C1 segment of cervical spinal cord (tissue), 14 donors: ENCODE data around the gene ZFYVE28.

Experiments
- DNase-seq, 14 donors: peaks; one replicate each; lab custom pipeline; 2025; lab: John Stamatoyannopoulos, UW

Gene ZFYVE28

DNA sequence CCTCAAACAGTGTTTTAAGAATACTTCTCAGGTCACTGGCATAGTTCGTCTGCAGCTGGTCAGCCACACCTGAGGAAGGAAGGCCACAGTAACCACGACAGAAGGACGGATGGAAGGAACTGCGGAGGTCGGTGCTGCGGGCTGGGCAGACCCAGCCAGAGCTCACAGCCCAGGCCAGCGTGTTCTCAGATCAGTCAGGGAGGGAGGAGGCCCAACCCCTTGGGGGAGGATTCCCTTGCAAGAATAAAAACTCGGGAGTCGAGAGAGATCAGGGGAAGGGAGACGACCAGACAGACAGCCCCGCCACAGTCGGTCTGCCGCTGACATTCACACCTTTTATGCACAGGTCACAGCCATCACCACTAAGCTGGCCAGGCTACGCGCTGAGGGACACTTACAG lies 145.2 kb downstream of the ZFYVE28 start:
- DNase-seq: no peak

DNA sequence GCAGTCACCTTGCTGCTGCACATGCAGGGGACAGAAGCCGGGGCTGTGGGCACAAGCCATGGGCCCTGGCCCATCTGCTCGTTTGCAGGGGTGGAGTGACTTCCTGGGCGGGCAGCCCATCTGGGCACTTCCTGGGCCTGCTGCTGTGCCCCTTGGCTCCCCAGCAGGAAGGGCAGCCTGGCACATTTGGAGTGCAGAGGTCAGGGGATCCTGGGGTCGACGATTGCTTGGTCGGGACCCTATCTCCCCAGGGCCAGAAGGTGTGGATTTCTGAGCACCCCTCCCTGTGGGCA lies 145.7 kb downstream of the ZFYVE28 start:
- DNase-seq: no peak

DNA sequence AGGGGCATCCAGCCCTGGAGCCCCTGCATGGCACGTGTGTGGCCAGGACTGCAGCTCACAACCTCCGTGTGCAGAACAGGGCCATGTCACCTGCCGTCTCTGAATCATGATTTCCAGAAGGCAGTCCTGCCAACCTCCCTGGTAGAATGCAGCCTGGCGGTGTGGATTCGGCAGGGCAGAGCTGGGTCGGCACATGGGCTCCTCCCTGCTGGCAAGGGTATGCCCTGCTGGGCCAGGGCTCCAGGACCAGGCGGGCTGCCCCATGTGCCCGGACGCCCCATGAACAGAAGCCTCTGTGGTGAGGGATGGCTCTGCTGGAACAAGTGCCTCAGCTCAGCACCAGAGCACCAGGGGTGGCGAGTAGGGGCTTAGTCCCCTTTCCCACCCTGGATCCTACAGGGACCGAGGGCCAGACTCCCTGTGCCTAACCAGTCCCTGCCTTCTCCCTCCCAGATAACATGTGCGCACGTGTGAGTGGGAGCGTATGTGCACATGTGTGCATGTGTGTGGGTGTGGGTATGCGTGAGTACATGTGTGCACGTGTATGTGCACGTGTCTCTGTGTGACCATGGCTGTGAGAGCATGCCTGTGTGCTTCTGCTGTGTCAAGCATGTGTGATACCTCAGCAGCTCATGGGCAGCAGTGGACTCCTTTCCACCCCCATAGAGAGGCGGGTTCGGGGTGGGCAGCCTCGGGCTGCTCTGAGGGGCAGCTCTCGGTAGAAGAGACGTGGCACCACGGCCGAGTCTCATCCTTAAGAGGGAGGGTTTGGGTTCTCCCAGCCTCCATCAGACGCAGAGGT lies 146.2 kb downstream of the ZFYVE28 start:
- peak in 1 of 14 donors; percentile 74 for DNase-seq

- no peak for DNase-seq
Measured at GRCh38 chr4:2271279-2272025, 147.0 kb downstream of the ZFYVE28 start.

- no peak for DNase-seq
Measured at GRCh38 chr4:2270341-2271165, 147.9 kb downstream of the ZFYVE28 start.

DNA sequence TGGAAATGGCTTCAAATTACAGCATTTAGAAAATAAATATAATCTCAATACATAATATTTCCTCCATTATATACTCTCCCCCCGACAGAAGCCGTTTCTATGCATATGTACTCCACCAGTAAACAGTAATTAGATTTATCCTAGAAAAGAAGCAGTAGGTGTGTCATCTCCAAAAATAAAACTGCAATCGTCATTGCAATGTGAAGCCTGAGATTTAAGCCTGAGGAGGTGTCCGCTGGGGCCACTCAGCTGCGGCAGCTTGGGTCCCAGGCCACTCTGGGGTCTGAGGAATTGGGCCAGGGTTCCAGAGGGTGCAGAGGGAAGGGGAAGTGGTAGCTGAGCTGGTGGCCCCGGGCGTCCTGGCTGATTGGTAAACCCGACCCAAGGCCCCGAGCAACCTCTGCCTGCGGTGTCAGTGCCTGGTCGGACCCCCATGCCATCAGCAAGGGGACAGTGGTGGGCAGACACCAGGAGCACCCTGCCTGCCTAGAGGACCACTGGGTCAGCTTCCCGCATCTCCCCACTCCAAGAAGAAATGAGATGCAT lies 148.8 kb downstream of the ZFYVE28 start:
- no peak for DNase-seq

- DNase-seq: no peak
Measured at GRCh38 chr4:2269206-2269531, 149.3 kb downstream of the ZFYVE28 start.

- no peak for DNase-seq
Measured at GRCh38 chr4:2268357-2269205, 149.9 kb downstream of the ZFYVE28 start.

DNA sequence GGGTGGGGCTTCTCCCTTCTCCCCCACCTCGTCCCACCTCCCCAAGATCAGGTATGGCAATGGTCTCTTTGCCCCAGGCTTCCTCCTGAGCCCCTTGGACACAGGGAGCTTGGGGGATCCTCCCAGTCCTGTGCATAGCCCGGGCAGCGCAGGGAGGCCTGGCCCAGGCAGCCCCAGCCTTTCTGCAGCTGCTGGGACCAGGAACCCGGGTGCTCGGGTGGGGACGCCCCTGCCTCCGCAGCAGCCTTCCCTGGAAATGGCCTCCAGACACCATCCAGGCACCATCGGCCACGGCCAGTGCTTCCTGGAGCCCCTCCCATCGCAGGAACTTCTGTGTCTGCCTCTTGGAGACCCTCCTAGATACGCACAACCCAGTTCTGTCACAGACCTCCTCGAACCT lies 150.6 kb downstream of the ZFYVE28 start:
- DNase-seq: no peak

- no peak for DNase-seq
Measured at GRCh38 chr4:2267320-2267811, 151.1 kb downstream of the ZFYVE28 start.

GRCh38 chr4:2266821-2267220 lies 151.6 kb downstream of the ZFYVE28 start:
- DNase-seq: no peak

- DNase-seq: peak in 9 of 14 donors; percentile 22 to 70 (median 37)
Measured at GRCh38 chr4:2266181-2266580, 152.3 kb downstream of the ZFYVE28 start.

DNA sequence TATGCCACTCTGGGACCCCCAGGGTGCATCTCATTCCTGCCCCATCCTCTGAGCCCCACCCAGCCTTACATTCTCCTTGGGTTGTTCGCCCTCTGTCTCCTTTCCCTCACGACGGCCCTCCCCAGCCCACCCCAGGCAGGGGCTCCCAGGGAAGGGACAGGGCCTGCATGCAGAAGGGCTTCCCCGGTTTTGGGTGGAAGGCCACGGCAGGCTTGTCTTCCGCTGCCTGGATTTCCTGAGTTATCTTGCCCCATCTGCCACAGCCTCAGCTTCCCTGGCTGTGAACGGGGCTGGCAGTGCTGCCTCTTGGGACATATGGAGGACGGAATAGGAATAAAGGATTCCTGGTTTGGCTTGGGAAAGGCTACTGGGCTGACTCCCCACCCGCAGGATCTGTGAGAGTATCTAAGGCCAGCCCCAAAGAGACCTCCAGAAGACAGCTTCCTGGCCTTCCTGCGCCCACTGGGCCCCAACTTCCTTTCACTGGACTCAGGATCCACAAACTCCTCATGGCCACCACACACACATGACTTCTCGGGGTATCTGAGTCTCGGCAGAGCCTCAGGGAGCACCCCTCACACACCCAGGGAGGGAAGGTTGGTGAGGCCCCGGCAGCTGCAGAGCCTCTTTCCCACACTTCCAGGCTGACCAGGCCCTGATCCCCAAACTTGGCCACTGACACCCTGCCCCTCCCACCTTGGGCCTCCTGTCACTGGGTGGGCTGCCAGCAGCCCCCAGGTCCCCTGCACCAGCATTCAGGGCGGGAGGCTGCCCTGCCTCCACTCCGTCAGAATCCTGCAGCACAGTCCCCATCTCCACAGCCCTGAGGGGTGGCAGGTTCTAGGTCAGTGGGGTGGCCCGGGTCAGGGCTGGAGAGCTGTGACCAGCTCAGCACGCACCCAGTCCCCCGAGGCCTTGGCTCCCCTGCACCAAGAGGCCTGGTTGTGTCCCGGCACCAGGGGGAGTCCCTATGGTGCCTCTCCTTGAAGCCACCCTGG lies 153.0 kb downstream of the ZFYVE28 start:
- no peak for DNase-seq

GRCh38 chr4:2264481-2265041 lies 153.9 kb downstream of the ZFYVE28 start:
- no peak for DNase-seq

DNA sequence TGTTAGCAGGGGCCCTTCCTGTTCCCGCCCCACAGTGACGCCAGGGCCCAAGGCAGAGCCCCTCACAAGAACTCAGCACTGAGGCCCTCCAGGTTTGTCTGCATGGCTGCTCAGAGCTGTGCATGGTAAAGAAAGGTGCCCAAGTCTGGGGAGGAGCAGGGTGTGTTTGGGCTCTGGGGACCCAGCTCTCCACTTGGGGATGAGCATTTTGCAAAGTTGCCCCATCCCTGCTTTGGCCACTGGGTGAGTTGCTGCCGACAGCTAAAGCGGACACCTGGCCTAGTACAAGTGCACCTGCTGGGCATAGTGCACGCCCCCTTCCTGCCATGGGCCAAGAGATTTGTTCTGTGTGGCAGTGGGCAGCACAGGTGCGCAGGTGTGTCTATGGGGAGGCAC lies 154.5 kb downstream of the ZFYVE28 start:
- peak in 1 of 14 donors; percentile 19 for DNase-seq

DNA sequence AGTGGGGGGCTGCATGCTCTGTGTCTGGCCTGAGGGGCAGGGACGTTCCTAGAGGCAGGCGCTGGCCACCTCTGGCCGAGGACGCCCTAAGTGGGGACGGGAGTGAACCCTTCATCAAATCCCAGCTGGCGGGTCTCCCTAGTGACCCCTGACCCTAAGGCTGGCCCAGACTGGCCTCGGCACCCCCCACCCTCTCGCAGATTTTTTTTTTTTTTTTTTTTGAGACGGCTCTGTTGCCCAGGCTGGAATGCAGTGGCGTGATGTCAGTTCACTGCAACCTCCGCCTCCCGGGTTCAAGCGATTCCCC lies 155.5 kb downstream of the ZFYVE28 start:
- no peak for DNase-seq

DNA sequence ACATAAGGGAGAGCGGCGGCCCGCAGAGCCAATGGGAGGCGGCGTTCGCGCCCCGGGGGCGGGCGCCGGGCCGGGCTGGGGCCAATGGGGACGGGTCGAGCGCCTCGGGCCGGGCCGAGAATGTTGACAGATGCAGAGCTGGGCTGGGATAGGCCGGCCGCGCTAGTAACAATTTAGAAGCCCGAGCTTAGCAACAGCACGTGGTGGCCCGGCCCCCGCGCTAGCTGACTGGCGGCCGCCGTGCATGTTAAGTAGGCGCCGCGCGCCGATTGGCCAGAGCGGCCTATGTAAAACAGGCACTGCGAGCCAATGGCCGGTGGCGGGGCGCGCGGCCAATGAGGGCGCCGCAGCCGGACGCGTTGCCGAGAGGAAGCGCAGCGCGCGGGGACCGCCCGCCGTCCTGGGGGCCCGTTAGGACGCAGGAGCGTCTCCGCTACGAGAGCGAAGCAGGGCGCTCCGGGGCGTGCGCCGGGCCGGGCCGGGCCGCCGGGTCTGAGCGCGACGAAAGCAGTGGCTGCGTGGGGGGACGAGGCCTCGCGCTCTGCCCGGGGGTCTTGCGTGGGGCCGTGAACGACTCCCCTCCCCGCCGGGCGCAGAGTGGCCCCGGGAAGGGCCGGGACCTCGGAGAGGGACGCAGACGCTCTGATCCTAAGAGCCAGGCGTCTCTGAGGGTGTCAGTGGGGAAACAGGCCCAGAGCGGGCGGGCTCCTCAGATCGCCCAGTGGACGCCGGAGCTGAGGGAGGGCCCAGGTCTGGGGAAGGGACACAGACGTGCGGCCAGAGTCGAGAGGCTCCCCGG lies 156.1 kb downstream of the ZFYVE28 start:
- DNase-seq: peak; percentile 91 to 100 (median 98)

DNA sequence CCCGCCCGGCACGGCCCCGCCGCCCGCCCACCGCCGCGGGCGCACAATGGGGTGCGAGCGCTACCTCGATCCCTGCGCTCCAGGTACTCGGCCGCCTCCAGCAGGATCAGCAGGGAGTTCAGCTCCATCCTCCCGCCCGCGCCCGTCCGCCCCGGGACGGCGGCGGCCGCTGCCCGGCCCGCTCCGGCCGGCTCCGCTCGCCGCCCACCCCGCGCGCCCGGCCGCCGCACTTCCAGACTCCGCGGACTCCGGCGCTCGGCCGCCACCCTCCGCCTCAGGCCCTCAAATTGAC lies 156.6 kb downstream of the ZFYVE28 start, which contains the start of gene MXD4:
MXD4 (minus strand) TSS at position 257 of the 292 bp plus-strand sequence; CDS start at position 128, 129 bp downstream.
- peak in 1 of 14 donors; percentile 64 for DNase-seq
